HCT116 (cell line): ENCODE data around the gene FAM170B.

Source experiments
- CTCF ChIP-seq, 3 experiments: fragments of 200-600 bp in 1 of 3; sonication (generic) in 1 of 3; IDR thresholded peaks in 2 of 3; conservative IDR thresholded peaks in 1 of 3; 2 replicates each; pipeline ENCODE4 v1.5.1; 2012 to 2017; ENCODE audit warnings: low read depth in 2 of 3, low read length in 2 of 3, antibody characterized with exemption in 1 of 3, borderline replicate concordance in 1 of 3, control low read depth in 1 of 3, mild to moderate bottlenecking in 1 of 3, mixed read lengths in 1 of 3, mixed run types in 1 of 3, moderate library complexity in 1 of 3; ENCODE audit not compliant: insufficient read depth in 1 of 3
- EZH2 ChIP-seq: fragments of 200-600 bp; sonication (generic); IDR thresholded peaks from 2 replicates; pipeline ENCODE4 v1.6.1; 2017; ENCODE audit warnings: antibody characterized with exemption, mixed run types
- EZH2phosphoT487 ChIP-seq: fragments of 200-600 bp; IDR thresholded peaks from 2 replicates; pipeline ENCODE4 v1.6.1; 2018; ENCODE audit warnings: antibody characterized with exemption, borderline replicate concordance
- JUND ChIP-seq: IDR thresholded peaks from 2 replicates; pipeline ENCODE4 v1.6.1; 2012
- MAX ChIP-seq: IDR thresholded peaks from 2 replicates; pipeline ENCODE4 v1.6.1; 2012
- POLR2A ChIP-seq: IDR thresholded peaks from 2 replicates; pipeline ENCODE4 v1.7.0; 2011; ENCODE audit warnings: borderline replicate concordance; ENCODE audit not compliant: insufficient read depth, insufficient read length; ENCODE audit errors: extremely low read depth
- POLR2AphosphoS5 ChIP-seq: IDR thresholded peaks from 2 replicates; pipeline ENCODE4 v1.6.1; 2011; ENCODE audit warnings: mild to moderate bottlenecking, low read depth, low read length, moderate library complexity
- RAD21 ChIP-seq: IDR thresholded peaks from 2 replicates; pipeline ENCODE4 v1.6.1; 2012; ENCODE audit warnings: low read depth, mild to moderate bottlenecking
- REST ChIP-seq: IDR thresholded peaks from 2 replicates; pipeline ENCODE4 v1.6.1; 2012; ENCODE audit warnings: low read depth
- SIN3A ChIP-seq: IDR thresholded peaks from 2 replicates; pipeline ENCODE4 v1.6.1; 2012; ENCODE audit warnings: low read depth
- YY1 ChIP-seq: IDR thresholded peaks from 2 replicates; pipeline ENCODE4 v1.6.1; 2011; ENCODE audit warnings: low read length, low read depth, moderate library complexity, mild to moderate bottlenecking; ENCODE audit not compliant: insufficient replicate concordance; ENCODE audit errors: extremely low read depth
- ZFX ChIP-seq: fragments of 450-650 bp; IDR thresholded peaks from 2 replicates; pipeline ENCODE4 v1.6.1; 2017

GRCh38 chr10:49093922-49094321, 39.9 kb downstream of the FAM170B start:
- no peak for TF ChIP-seq ZFX
- no peak for TF ChIP-seq MAX
- no peak for TF ChIP-seq POLR2AphosphoS5
- TF ChIP-seq SIN3A: no peak
- no peak for TF ChIP-seq CTCF (IDR thresholded peaks at IDR 0.05 in 2 of 3, conservative IDR thresholded peaks at IDR 0.05 in 1 of 3; ENCODE audit: borderline replicate concordance in 1 of 3, insufficient read depth in 1 of 3, low read depth in 2 of 3, low read length in 2 of 3)
- no peak for TF ChIP-seq POLR2A
- no peak for TF ChIP-seq EZH2phosphoT487
- no peak for TF ChIP-seq EZH2
- TF ChIP-seq YY1: no peak
- TF ChIP-seq RAD21: no peak
- TF ChIP-seq JUND: no peak
- no peak for TF ChIP-seq REST
